Measurements from ENCODE around the gene UGT1A8.

DNA sequence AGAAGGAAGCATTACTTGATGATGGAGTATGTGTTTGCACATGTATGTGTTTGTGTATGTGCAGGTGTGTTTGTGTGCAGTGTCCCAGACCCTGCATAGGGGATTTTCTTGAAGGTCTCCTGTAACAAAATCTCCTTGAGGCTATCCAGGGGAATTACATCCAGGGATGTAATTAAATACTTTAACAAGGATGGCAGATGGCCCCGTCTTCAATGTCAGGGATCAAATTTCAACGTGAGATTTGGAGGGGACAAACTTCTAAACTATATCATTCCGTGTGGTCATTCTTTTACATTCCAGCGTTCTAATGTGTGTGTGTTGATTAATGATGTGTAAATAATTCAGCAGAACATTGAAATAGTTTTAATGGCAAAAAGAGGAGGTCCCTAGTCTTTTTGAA is 57.6 kb downstream of the UGT1A8 start:
- TF ChIP-seq, protein P1, sequence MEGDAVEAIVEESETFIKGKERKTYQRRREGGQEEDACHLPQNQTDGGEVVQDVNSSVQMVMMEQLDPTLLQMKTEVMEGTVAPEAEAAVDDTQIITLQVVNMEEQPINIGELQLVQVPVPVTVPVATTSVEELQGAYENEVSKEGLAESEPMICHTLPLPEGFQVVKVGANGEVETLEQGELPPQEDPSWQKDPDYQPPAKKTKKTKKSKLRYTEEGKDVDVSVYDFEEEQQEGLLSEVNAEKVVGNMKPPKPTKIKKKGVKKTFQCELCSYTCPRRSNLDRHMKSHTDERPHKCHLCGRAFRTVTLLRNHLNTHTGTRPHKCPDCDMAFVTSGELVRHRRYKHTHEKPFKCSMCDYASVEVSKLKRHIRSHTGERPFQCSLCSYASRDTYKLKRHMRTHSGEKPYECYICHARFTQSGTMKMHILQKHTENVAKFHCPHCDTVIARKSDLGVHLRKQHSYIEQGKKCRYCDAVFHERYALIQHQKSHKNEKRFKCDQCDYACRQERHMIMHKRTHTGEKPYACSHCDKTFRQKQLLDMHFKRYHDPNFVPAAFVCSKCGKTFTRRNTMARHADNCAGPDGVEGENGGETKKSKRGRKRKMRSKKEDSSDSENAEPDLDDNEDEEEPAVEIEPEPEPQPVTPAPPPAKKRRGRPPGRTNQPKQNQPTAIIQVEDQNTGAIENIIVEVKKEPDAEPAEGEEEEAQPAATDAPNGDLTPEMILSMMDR (IDR thresholded peaks at IDR 0.05): no peak
- no peak for TF ChIP-seq POLR2A (IDR thresholded peaks at IDR 0.05)

Data from heart left ventricle (tissue), 13 donors.